22Rv1 (cell line): ENCODE measurements around the gene ALDH6A1.

ENCODE experiments used
- CTCF ChIP-seq: fragments of 450-650 bp; IDR thresholded peaks from 2 replicates; pipeline ENCODE4 v1.5.1; 2017; ENCODE audit warnings: mild to moderate bottlenecking
- ZFX ChIP-seq: fragments of 450-650 bp; IDR thresholded peaks from 2 replicates; pipeline ENCODE4 v1.6.1; 2017; ENCODE audit warnings: antibody characterized with exemption, borderline replicate concordance

- no peak for TF ChIP-seq CTCF
- TF ChIP-seq ZFX: no peak
These were observed 42.2 kb upstream of the ALDH6A1 start for GRCh38 chr14:74126315-74127013.
